ENCODE measurements around the gene SYTL2. TPM values are rescaled to one million over a fixed set of nuclear protein-coding genes. Genes with fewer than 3 reads are reported as not detected.
"Not testable (repeated sequence)": the region's sequence is repeated elsewhere in the genome, so short reads cannot be mapped to it uniquely, and the experiment has no call there.

SYTL2 gene
- polyA plus RNA-seq (ENCODE audit: insufficient read length), result 69.7 TPM

GRCh38 chr11:85810871-85811611, at the start of gene SYTL2:
Gene SYTL2, minus strand, starts transcription at chr11:85811141. Its CDS starts 53,416 bp downstream, at chr11:85757725.
- DNase-seq, result peak; percentile 58

DNA sequence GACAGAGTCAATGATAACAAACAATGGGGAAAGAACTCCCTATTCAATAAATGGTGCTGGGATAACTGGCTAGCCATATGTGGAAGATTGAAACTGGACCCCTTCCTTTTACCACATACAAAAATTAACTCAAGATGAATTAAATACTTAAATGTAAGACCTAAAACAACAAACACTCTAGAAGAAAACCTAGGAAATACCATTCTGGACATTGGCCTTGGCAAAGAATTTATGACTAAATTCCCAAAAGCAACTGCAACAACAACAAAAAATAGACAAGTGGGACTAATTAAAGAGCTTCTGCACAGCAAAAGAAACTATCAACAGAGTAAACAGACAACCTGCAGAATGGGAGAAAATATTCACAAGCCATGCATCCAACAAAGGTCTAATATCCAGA, 48.6 kb upstream of the SYTL2 start:
- not testable (repeated sequence) for DNase-seq

DNA sequence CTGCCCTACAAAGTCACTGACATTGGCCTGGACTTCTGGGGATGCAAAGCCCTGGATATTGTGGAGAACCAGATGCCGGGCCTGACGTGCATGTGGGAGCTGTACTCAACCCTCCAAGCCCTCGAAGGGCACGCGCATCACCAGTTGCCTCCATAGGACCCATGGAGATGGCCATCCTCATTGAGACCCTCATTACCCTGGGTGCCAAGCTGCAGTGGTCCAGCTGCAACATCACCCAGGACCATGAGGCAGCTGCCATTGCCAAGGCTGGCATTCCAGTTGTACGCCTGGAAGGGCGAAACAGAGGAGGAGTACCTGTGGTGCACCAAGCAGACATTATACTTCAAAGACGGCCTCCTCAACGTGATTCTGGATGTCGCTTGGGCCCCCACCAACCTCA, 46.2 kb upstream of the SYTL2 start:
- no peak for DNase-seq

DNA sequence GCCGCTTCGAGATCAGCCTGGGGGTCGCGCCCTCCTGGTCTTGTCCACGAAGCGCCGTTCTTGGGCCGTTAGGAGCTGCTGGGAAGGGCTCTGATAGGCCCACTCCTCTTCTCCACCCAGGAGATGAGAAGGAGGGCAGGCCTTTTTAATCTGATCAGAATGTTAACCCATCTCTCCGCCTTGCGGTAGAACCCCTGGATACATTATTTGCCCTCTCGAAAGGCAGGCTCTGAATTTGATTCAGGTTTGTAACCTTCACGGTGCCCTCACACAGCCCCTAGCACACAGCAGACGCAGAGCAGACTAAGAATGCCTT, 44.4 kb upstream of the SYTL2 start, which contains the start of gene CCDC83:
Gene CCDC83 (plus strand): TSS at position 43 of the 316 bp plus-strand sequence. CDS start 9,741 bp downstream, outside the sequence.
- no peak for DNase-seq

DNA sequence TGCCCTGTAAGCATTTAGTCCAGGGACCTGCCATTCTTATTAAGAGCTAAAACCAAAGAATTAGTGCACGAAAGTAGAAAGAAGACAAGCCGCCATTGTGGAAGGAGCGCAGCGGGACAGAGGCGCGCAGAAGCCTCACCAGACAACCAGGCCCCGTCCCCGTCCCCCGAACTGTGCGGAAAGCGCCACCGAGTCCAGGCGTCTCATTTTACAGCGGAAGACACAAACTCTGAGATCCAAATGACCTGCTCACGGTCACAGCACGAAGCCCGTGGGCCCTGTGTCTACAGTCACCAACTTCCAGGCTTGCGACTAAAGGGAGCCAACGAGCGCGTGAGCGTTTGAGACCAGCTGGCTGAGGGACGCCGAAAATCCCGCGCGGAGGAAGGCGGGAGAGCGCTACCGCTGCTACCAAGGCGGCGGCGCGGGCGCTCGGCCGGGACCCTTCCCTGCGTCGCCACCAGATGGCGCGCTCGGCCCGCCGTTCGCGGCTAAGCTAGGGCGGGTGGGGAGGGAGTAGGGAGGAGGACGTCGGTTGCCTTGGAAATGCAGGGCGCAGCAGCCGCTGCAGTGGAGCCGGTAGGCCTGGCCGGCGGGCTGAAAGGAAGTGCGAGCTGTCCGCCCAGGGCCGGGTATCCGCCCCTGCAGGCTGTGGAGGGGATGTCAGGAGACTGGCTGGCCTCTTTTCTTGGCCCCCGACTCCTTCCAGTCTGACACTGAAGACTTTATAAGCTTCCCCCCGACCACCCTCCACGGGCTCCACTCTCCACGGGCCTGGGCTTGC, 43.8 kb upstream of the SYTL2 start:
- peak; percentile 92 for DNase-seq

GRCh38 chr11:85854212-85854556, 43.2 kb upstream of the SYTL2 start:
- DNase-seq, result no peak

- DNase-seq, result not testable (repeated sequence)
Measured at GRCh38 chr11:85853541-85853940, 42.6 kb upstream of the SYTL2 start.

DNA sequence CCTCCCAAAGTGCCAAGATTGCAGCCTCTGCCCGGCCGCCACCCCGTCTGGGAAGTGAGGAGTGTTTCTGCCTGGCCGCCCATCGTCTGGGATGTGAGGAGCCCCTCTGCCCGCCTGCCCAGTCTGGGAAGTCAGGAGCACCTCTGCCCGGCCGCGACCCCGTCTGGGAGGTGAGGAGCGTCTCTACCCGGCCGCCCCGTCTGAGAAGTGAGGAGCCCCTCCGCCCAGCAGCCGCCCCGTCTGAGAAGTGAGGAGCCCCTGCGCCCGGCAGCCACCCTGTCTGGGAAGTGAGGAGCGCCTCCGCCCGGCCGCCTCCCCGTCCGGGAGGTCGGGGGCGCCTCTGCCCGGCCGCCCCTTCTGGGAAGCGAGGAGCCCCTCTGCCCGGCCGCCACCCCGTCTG, 41.8 kb upstream of the SYTL2 start:
- not testable (repeated sequence) for DNase-seq

GRCh38 chr11:85848556-85848955, 37.6 kb upstream of the SYTL2 start:
- DNase-seq, result no peak

GRCh38 chr11:85848006-85848405, 37.1 kb upstream of the SYTL2 start:
- DNase-seq, result no peak

DNA sequence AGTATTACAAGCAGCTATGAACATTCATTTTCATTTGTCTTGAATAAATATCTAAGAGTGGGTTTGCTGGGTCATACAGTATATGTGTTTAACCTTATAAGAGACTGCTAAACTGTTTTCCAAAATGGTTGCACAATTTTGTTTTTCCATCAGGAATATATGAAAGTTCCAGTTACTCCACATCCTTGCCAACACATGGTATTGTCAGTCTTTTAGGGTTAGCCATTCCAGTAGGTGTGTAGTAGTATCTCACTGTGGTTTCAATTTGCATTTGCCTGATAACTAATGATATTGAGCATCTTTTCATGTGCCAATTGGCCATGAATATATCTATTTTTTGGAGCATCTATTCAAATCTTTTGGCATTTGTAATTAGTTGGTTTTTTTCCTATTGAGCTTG, 36.5 kb upstream of the SYTL2 start:
- no peak for DNase-seq

DNA sequence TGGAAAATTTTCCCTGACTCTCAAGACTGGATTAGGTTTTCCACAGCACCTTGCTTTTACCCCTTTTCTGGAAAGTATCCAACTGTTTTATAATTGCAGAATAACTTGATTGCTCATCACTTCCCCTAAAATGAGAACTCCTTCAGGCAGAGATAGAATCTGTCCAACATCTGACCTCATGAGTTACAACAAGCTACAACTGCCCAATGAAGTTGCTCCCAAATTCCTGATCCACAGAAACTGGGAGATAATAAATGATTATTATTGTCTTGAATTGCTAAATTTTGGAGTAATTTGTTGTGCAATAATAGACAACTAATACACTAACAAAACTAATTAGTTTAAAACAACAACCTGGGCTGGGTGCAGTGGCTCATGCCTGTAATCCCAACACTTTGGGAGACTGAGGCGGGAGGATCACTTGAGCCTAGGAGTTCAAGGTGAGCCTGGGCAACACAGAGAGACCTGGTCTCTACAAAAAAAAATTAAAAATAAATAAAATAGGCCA, 34.2 kb upstream of the SYTL2 start:
- DNase-seq, result no peak

DNA sequence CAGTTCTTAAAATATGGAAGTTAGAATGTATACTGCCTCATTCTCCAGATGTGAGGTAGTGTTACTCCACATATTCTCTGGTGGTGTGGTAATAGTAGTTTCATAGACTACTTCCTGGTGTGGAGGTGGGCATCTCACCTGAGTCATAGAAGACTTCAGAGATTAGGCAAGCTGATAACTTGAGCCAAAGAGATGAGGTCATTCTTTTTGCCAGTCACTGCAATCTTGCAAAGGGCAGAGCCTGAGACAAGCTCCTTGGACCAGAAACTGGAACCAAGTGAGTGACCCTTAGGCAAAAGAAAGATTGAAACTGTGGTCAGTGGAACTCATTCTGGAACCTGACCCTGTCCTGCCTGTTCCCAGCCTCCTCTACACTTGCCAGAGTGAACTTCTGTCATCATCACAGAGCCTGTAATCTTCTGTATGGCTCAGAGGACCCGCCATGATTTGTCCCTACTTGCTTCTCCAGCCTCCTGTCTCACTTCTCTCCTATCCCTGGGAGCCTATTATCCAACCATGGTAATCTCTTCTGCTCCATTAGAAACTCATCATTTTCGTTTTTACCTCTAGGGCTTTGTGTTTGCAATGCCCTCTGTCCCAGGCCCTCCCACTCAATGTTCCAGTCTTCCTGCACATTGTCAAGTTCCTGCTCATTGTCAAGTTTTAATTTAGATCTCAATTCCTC, 33.6 kb upstream of the SYTL2 start:
- no peak for DNase-seq

GRCh38 chr11:85843929-85844328, 33.0 kb upstream of the SYTL2 start:
- DNase-seq, result no peak

DNA sequence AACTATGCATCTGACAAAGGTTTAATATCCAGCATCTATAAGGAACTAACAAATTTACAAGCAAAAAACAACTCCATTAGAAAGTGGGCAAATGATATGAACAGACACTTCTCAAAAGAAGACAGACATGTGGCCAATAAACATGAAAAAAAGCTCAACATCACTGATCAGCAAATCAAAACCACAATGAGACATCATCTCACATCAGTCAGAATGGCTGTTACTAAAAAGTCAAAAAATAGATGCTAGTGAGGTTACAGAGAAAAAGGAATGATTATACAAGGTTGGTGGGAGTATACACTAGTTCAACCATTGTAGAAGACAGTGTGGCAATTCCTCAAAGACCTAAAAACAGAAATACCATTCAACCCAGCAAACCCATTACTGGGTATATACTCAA, 30.0 kb upstream of the SYTL2 start:
- not testable (repeated sequence) for DNase-seq

DNA sequence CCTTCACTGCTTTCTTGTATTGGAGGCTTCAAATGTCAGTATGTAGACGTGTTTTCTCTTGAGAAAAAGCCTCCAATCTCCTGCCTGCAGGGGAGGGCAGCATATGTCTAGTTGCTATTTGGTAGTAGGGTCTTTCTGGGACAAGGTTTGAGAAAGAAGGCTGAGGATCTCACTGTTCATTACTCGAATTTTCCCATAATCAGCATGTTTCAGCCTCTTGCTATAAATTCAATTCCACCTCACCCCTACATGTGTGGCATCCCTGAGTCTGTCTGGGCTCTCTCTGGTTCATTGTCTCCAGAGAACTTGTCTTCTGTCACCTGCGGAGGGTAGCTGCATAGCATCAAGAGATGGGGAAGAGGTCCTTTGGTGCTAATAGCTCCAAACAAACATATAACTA, 24.8 kb upstream of the SYTL2 start:
- no peak for DNase-seq

DNA sequence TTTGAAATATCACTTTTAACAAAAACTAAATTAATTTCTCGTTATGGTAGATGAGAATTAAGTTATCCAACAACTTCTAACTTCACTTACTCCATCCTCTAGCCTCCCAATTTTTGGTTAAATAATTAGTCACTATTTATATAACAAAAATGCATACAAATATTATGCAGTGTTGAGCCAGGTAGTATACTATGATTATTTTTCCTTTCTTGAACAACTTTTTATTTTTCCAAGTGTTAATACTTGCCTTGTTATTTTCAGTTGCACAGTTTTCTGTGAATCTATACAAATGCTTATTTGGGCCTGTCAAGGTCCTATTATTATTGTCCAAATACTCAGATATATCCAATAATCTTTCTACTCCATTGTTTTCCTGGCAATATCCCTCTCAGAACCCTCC, 24.3 kb upstream of the SYTL2 start:
- no peak for DNase-seq

DNA sequence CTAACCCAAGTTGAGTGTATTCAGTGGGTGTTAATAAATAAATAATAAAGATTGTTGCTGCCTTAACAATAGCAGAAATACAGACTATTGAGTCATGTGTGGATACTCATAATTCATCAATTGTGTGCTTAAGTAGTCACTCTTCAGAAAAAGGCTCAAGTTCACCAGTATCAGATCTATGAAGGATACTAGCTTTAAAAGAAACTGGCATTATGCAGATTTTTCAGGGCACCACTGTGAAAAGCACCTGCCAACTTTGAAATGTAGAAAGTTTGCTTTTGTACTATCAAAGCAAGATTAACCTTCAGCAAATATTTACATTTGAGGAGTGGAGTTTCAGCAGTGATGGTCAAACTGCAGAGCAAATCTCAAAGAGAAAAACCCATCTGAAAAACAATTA, 20.1 kb upstream of the SYTL2 start:
- DNase-seq, result no peak

- no peak for DNase-seq
Measured at GRCh38 chr11:85829172-85829571, 18.2 kb upstream of the SYTL2 start.

DNA sequence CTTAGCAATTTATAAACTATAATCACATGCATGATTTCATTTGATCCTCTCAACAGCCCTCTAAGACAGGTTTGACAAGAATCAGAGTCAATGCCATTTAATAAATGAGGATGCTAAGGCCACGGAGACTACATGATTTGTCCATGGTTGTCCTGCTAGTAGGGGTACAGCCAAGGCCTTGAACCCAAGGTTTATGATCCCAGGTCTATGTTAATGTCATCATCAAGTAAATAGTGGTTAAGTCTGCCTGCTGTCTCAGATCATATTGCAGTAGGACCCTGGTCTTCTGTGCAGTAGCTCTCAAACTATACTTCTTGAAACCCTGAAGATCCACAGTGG, 17.7 kb upstream of the SYTL2 start:
- no peak for DNase-seq

DNA sequence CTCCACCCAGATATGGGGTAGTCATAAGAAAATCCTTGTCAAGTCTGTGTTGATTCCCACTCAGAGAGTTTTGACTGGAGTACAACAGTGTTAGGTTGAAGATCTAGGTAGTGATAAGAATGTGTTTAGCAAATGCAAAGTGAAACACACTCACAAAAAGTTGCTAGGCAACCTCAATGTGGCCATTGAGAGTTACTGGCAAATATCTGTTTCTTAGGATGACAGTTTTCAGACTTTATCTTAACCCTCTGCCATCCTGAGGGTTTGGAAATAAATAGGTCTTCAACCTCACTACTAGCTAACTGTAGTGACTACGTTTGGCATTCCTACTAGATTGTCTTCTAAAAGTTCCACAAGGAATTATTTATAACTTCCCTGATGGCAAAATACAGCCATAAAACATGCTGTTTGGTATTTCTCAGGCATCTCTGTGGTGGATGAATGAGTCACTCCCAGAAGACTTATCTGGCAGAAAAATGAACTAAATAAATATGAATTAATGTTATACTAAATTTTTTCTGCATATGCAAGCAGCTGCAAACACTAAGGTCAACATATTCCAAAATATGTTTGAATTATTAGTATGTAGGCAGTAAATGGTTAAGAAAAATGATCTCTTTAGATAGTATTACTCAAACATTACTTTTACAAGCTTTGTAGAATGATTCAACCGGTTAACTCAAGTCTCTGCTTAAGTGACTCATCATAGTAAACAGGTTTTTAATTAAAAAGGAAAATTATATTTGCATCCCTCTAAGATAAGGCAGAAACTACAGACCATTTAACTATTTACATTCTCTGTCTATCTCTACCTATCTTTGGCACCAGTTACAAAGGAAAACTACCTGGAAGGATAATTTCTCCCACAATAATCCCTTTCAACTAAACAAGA, 17.1 kb upstream of the SYTL2 start:
- no peak for DNase-seq

- DNase-seq, result peak; percentile 26
Measured at GRCh38 chr11:85826116-85826855, 15.3 kb upstream of the SYTL2 start.

Measured in hindlimb muscle (tissue), 1 donor.